Measurements from ENCODE around the gene PTGER3. TPM values are rescaled to one million over a fixed set of nuclear protein-coding genes. Genes with fewer than 3 reads are reported as not detected.

Gene PTGER3
- polyA plus RNA-seq, 1 donor (not counting 4 experiments of a cell fraction or from before 2014, with no cell fraction given) = 0.04 TPM

DNA sequence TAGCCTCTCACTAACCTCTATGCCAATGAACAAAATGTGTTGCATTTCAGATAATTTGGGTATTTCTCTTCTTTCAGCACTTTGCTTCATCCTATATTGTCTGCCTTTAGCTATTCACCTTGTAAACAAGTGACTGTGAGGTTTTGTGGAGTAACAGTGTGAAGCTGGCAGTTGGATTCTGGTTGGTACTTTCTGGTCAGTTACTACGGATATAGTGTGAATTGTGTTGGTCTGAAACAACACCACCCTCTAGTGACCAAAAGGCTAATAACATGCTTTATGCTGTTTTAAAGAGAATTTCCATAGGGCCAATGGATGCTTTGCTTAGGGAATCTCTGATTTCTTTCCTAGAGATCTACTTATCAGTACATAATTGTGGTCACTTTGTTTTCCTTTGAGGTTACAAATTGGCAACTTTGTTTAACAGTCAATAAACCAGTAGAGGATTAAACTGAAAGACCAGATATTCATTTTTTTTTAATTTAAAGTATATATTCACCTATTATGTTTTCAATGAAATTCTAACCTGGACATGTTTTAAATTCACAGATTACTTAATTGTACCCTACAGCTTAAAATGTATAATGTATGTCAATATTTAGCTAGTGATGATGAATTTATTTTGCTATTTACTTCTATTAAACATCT is 2.5 kb upstream of the PTGER3 start:
- peak; percentile 85 for FAIRE-seq
- Histone ChIP-seq H3K36me3 (ENCODE audit: control insufficient read depth in 2 of 2, extremely low read depth in 1 of 2, insufficient read depth in 2 of 2, low read length in 2 of 2) (no peaks in the 10 kb centered on the region), H3K4me3 (ENCODE audit: control insufficient read depth in 2 of 3, extremely low read depth in 1 of 3, insufficient read depth in 2 of 3, low read depth in 1 of 3, low read length in 3 of 3) (no peak overlapping the region), H3K9me3 (ENCODE audit: control insufficient read depth, low read depth, low read length) (no peaks in the 10 kb centered on the region), H3K9me1 (ENCODE audit: control insufficient read depth, extremely low read depth, insufficient read depth, low read length) (no peaks in the 10 kb centered on the region), H3K27me3 (ENCODE audit: control insufficient read depth, extremely low read depth, insufficient read depth, low read length) (peaks cover 34% of the 10 kb centered on the region), H4K20me1 (ENCODE audit: control insufficient read depth, extremely low read depth, insufficient read depth, low read length) (peaks cover 2% of the 10 kb centered on the region), H2AFZ (ENCODE audit: control insufficient read depth, low read length) (no peak overlapping the region), H3K4me2 (ENCODE audit: control insufficient read depth, extremely low read depth, insufficient read depth, low read depth, low read length) (no peak overlapping the region), H3K4me1 (ENCODE audit: control insufficient read depth, extremely low read depth, insufficient read depth, low read length) (peaks cover 4% of the 10 kb centered on the region), H3K9ac (ENCODE audit: control insufficient read depth, extremely low read depth, insufficient read depth, low read length) (no peak overlapping the region), H3K79me2 (ENCODE audit: control insufficient read depth, insufficient read depth, low read length) (no peaks in the 10 kb centered on the region), H3K27ac (ENCODE audit: control insufficient read depth, insufficient read depth, low read length) (no peak overlapping the region)
- dilution Hi-C loops (cut with MboI; ENCODE audit: extremely low pct_ligation_motif_present, low sequenced_read_pairs) = no loop called here
- DNase-seq (ENCODE audit: low read depth, low spot score) = peak; percentile 23
- TF ChIP-seq, protein P1, sequence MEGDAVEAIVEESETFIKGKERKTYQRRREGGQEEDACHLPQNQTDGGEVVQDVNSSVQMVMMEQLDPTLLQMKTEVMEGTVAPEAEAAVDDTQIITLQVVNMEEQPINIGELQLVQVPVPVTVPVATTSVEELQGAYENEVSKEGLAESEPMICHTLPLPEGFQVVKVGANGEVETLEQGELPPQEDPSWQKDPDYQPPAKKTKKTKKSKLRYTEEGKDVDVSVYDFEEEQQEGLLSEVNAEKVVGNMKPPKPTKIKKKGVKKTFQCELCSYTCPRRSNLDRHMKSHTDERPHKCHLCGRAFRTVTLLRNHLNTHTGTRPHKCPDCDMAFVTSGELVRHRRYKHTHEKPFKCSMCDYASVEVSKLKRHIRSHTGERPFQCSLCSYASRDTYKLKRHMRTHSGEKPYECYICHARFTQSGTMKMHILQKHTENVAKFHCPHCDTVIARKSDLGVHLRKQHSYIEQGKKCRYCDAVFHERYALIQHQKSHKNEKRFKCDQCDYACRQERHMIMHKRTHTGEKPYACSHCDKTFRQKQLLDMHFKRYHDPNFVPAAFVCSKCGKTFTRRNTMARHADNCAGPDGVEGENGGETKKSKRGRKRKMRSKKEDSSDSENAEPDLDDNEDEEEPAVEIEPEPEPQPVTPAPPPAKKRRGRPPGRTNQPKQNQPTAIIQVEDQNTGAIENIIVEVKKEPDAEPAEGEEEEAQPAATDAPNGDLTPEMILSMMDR (optimal IDR thresholded peaks at IDR 0.05 in 1 of 3, IDR thresholded peaks at IDR 0.05 in 1 of 3, conservative IDR thresholded peaks at IDR 0.05 in 1 of 3; ENCODE audit: extremely low read depth in 1 of 3, insufficient read depth in 2 of 3, low read length in 3 of 3) = peak; percentile 51 to 69 (median 67)
- TF ChIP-seq EZH2 (IDR thresholded peaks at IDR 0.05; ENCODE audit: low read length) = no peak

DNA sequence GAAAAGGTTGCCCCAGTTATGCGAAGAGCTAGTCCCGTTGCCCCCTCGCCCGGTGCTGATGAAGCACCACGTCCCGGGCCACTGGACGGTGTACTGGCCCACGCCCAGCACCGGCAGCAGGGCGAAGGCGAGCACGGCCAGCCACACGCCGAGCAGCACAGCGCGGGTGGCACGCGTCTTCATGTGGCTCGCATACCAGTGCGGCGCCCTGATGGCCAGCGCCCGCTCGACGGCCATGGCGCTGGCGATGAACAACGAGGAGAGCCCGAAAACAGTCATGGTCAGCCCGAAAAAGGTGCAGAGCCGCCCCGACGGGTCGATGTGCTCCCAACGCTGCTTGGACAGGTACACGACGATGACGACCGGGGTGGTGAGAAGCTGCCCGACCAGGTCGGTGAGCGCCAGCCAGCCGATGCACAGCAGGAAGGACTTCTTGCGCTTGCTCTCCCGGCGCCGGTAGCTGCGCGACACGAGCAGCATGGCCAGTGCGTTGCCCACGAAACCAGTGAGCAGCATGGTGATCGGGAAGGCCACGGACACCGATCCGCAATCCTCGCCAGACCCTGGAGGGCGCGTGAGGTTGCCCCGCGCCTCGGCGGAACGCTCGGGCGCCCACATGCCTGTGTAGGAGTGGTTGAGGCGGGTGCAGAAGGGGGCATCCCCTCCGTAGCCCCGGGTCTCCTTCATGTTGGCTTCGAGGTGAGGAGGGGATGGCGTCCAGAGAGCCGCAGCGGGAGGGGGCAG is 553 bp downstream of the PTGER3 start:
- dilution Hi-C loops (cut with MboI; ENCODE audit: extremely low pct_ligation_motif_present, low sequenced_read_pairs) = no loop called here

More for the DNA sequence above, 553 bp downstream of the PTGER3 start:
- Histone ChIP-seq H3K27me3 (ENCODE audit: control insufficient read depth, extremely low read depth, insufficient read depth, low read length) (peaks cover 34% of the 10 kb centered on the region), H3K36me3 (ENCODE audit: control insufficient read depth in 2 of 2, extremely low read depth in 1 of 2, insufficient read depth in 2 of 2, low read length in 2 of 2) (no peaks in the 10 kb centered on the region), H3K9me3 (ENCODE audit: control insufficient read depth, low read depth, low read length) (no peaks in the 10 kb centered on the region), H3K27ac (ENCODE audit: control insufficient read depth, insufficient read depth, low read length) (no peak overlapping the region), H3K4me3 (ENCODE audit: control insufficient read depth in 2 of 3, extremely low read depth in 1 of 3, insufficient read depth in 2 of 3, low read depth in 1 of 3, low read length in 3 of 3) (peak overlapping the region; percentile 12 to 43 (median 36)), H3K4me2 (ENCODE audit: control insufficient read depth, extremely low read depth, insufficient read depth, low read depth, low read length) (peak overlapping the region; percentile 67), H3K9me1 (ENCODE audit: control insufficient read depth, extremely low read depth, insufficient read depth, low read length) (no peaks in the 10 kb centered on the region), H3K4me1 (ENCODE audit: control insufficient read depth, extremely low read depth, insufficient read depth, low read length) (peaks cover 4% of the 10 kb centered on the region), H4K20me1 (ENCODE audit: control insufficient read depth, extremely low read depth, insufficient read depth, low read length) (peaks cover 2% of the 10 kb centered on the region), H3K9ac (ENCODE audit: control insufficient read depth, extremely low read depth, insufficient read depth, low read length) (no peak overlapping the region), H3K79me2 (ENCODE audit: control insufficient read depth, insufficient read depth, low read length) (no peaks in the 10 kb centered on the region), H2AFZ (ENCODE audit: control insufficient read depth, low read length) (peak overlapping the region; percentile 85)
- TF ChIP-seq, protein P1 (optimal IDR thresholded peaks at IDR 0.05 in 1 of 3, IDR thresholded peaks at IDR 0.05 in 1 of 3, conservative IDR thresholded peaks at IDR 0.05 in 1 of 3; ENCODE audit: extremely low read depth in 1 of 3, insufficient read depth in 2 of 3, low read length in 3 of 3) = no peak
- peak; percentile 95 for TF ChIP-seq EZH2 (IDR thresholded peaks at IDR 0.05; ENCODE audit: low read length)
- no peak for DNase-seq (ENCODE audit: low read depth, low spot score)
- FAIRE-seq = no peak
